H1 (cell line): ENCODE data around the gene DCK. TPM values are rescaled to one million over a fixed set of nuclear protein-coding genes. Genes with fewer than 3 reads are reported as not detected.
A peak's percentile ranks its signal among the peaks of the same experiment; 100 is the strongest.

Source experiments
- CTCF ChIA-PET: fragments of 300-600 bp; sonication (Branson Sonifier 250); formaldehyde crosslinking; loops from one replicate; lab custom pipeline; 2021; ENCODE audit not compliant: partially characterized antibody; lab: Charles Lee
- POLR2A ChIA-PET: fragments of 300-600 bp; sonication (Branson Sonifier 250); formaldehyde crosslinking; loops from one replicate; lab custom pipeline; 2021; ENCODE audit warnings: inconsistent platforms; ENCODE audit not compliant: partially characterized antibody; lab: Charles Lee
- DNase-seq, 2 experiments: peaks; one replicate each; pipeline versions ENCODE4 v3.0.0 to v3.0.0-alpha.2; 2010 to 2022; ENCODE audit warnings: low spot score in 2 of 2, low read depth in 1 of 2, mixed read lengths in 1 of 2
- FAIRE-seq: peaks from 2 replicates; lab custom pipeline; 2011; peaks lifted over from hg19 to GRCh38; lab: Jason Lieb, UNC
- H2AFZ ChIP-seq: 2 replicates; pipeline ENCODE4 v1.8.1; 2012; ENCODE audit warnings: low read length, inconsistent platforms
- H2AK5ac ChIP-seq: 2 replicates; pipeline ENCODE4 v1.6.1; 2013; ENCODE audit warnings: low read depth, low read length
- H2BK120ac ChIP-seq: replicated peaks from 2 replicates; pipeline ENCODE3; 2013; ENCODE audit warnings: low read depth, low read length, inconsistent platforms
- H2BK12ac ChIP-seq: 2 replicates; pipeline ENCODE4 v1.6.1; 2013; ENCODE audit warnings: low read depth, low read length
- H2BK15ac ChIP-seq: 2 replicates; pipeline ENCODE4 v1.6.1; 2013; ENCODE audit warnings: low read length
- H2BK20ac ChIP-seq: 2 replicates; pipeline ENCODE4 v1.6.1; 2013; ENCODE audit warnings: low read length
- H2BK5ac ChIP-seq: 2 replicates; pipeline ENCODE4 v1.6.1; 2013; ENCODE audit warnings: low read depth, low read length
- H3K14ac ChIP-seq: 2 replicates; pipeline ENCODE4 v1.6.1; 2013; ENCODE audit warnings: inconsistent platforms; ENCODE audit not compliant: insufficient read length
- H3K18ac ChIP-seq: 2 replicates; pipeline ENCODE4 v1.6.1; 2013; ENCODE audit warnings: low read length; ENCODE audit errors: extremely low read depth
- H3K23ac ChIP-seq: 2 replicates; pipeline ENCODE4 v1.6.1; 2013; ENCODE audit warnings: inconsistent platforms; ENCODE audit not compliant: insufficient read length
- H3K23me2 ChIP-seq: 2 replicates; pipeline ENCODE4 v1.6.1; 2013; ENCODE audit warnings: low read depth, low read length
- H3K27ac ChIP-seq: 2 replicates; pipeline ENCODE4 v1.6.1; 2011; ENCODE audit warnings: low read depth, low read length, inconsistent platforms
- H3K27me3 ChIP-seq, 4 experiments: replicated peaks in 1 of 4; 1 replicate in 1 of 4; 2 replicates in 3 of 4; pipeline versions ENCODE4 v1.6.1 to v1.8.1; 2011 to 2013; ENCODE audit warnings: low read length in 3 of 4, mild to moderate bottlenecking in 3 of 4, inconsistent platforms in 2 of 4, mixed read lengths in 2 of 4, moderate library complexity in 1 of 4; ENCODE audit not compliant: control insufficient read depth in 3 of 4, insufficient read depth in 3 of 4; ENCODE audit errors: extremely low read depth in 1 of 4
- H3K36me3 ChIP-seq, 4 experiments: 2 replicates each; pipeline versions ENCODE4 v1.6.1 to v1.8.1; 2011 to 2013; ENCODE audit warnings: mild to moderate bottlenecking in 4 of 4, low read length in 3 of 4, moderate library complexity in 2 of 4, control low read depth in 1 of 4, inconsistent platforms in 1 of 4; ENCODE audit not compliant: insufficient read depth in 4 of 4, control insufficient read depth in 2 of 4
- H3K4ac ChIP-seq: replicated peaks from 2 replicates; pipeline ENCODE3; 2013; ENCODE audit warnings: low read length, low read depth, mixed read lengths, inconsistent platforms; ENCODE audit not compliant: insufficient read length
- H3K4me1 ChIP-seq, 4 experiments: replicated peaks in 1 of 4; 1 replicate in 1 of 4; 2 replicates in 3 of 4; pipeline versions ENCODE4 v1.6.1 to v1.8.1; 2011 to 2013; ENCODE audit warnings: low read length in 3 of 4, inconsistent platforms in 2 of 4, mixed read lengths in 1 of 4; ENCODE audit not compliant: insufficient read depth in 4 of 4, control insufficient read depth in 3 of 4
- H3K4me2 ChIP-seq, 2 experiments: 2 replicates each; pipeline versions ENCODE4 v1.6.1 to v1.8.1; 2011 to 2013; ENCODE audit warnings: low read depth in 2 of 2, low read length in 2 of 2, control low read depth in 1 of 2, inconsistent platforms in 1 of 2, mild to moderate bottlenecking in 1 of 2; ENCODE audit not compliant: insufficient read depth in 1 of 2
- H3K4me3 ChIP-seq, 4 experiments: fragments of 200-600, 300-600 bp in 1 of 4; sonication (generic), shearing (Covaris generic), sonication (Bioruptor Twin) in 1 of 4; 2 replicates each; pipeline versions ENCODE4 v1.5.1 to v1.8.1; 2011 to 2016; ENCODE audit warnings: low read length in 4 of 4, low read depth in 3 of 4, control low read depth in 2 of 4, inconsistent platforms in 2 of 4, mild to moderate bottlenecking in 2 of 4, mixed read lengths in 1 of 4, moderate library complexity in 1 of 4; ENCODE audit not compliant: insufficient read depth in 2 of 4; ENCODE audit errors: extremely low read depth in 1 of 4
- H3K56ac ChIP-seq: replicated peaks from 2 replicates; pipeline ENCODE3; 2013; ENCODE audit warnings: low read depth, mild to moderate bottlenecking, mixed read lengths, low read length, inconsistent platforms; ENCODE audit not compliant: insufficient read length
- H3K79me1 ChIP-seq: 2 replicates; pipeline ENCODE4 v1.6.1; 2013; ENCODE audit warnings: low read depth, low read length, control low read depth
- H3K79me2 ChIP-seq, 2 experiments: 2 replicates each; pipeline versions ENCODE4 v1.6.1 to v1.8.1; 2012 to 2013; ENCODE audit warnings: low read length in 2 of 2, mild to moderate bottlenecking in 2 of 2, inconsistent platforms in 1 of 2; ENCODE audit not compliant: insufficient read depth in 2 of 2, control insufficient read depth in 1 of 2
- H3K9ac ChIP-seq, 4 experiments: replicated peaks in 1 of 4; 1 replicate in 1 of 4; 2 replicates in 3 of 4; pipeline versions ENCODE4 v1.6.1 to v1.8.1; 2011 to 2013; ENCODE audit warnings: low read depth in 3 of 4, low read length in 3 of 4, control low read depth in 2 of 4, mild to moderate bottlenecking in 2 of 4, moderate library complexity in 2 of 4, inconsistent platforms in 1 of 4; ENCODE audit errors: extremely low read depth in 1 of 4
- H3K9me3 ChIP-seq, 2 experiments: 2 replicates each; pipeline versions ENCODE4 v1.6.1 to v1.8.1; 2012 to 2013; ENCODE audit warnings: mild to moderate bottlenecking in 2 of 2, moderate library complexity in 2 of 2, control low read depth in 1 of 2, inconsistent platforms in 1 of 2, low read depth in 1 of 2, low read length in 1 of 2, mixed read lengths in 1 of 2; ENCODE audit not compliant: insufficient read depth in 2 of 2
- H4K20me1 ChIP-seq, 2 experiments: replicated peaks in 1 of 2; 2 replicates each; pipeline versions ENCODE3 to v1.8.1; 2011 to 2013; ENCODE audit warnings: inconsistent platforms in 2 of 2, low read length in 2 of 2, mild to moderate bottlenecking in 1 of 2; ENCODE audit not compliant: insufficient read depth in 2 of 2, control insufficient read depth in 1 of 2
- H4K5ac ChIP-seq: 2 replicates; pipeline ENCODE4 v1.6.1; 2013; ENCODE audit warnings: low read length, low read depth, mixed read lengths, inconsistent platforms; ENCODE audit not compliant: insufficient read length
- H4K8ac ChIP-seq: 2 replicates; pipeline ENCODE4 v1.8.0; 2013; ENCODE audit warnings: mild to moderate bottlenecking, moderate library complexity, low read length, inconsistent platforms; ENCODE audit not compliant: insufficient read depth; ENCODE audit errors: extremely low read depth
- H4K91ac ChIP-seq: replicated peaks from 2 replicates; pipeline ENCODE3; 2013; ENCODE audit warnings: low read length, mixed read lengths, inconsistent platforms; ENCODE audit not compliant: insufficient read length
- ATF3 ChIP-seq: IDR thresholded peaks from 2 replicates; pipeline ENCODE4 v1.6.1; 2011; ENCODE audit warnings: low read depth, mild to moderate bottlenecking, low read length; ENCODE audit not compliant: insufficient read depth
- CBX8 ChIP-seq: fragments of 300-800, 300-1000 bp; sonication (generic); IDR thresholded peaks from 2 replicates; pipeline ENCODE4 v1.7.1; 2016; ENCODE audit warnings: low read depth, low read length, borderline replicate concordance
- CREB1 ChIP-seq: IDR thresholded peaks from 2 replicates; pipeline ENCODE4 v1.6.1; 2012; ENCODE audit warnings: inconsistent platforms
- POLR2A ChIP-seq, 2 experiments: IDR thresholded peaks; 1 replicate in 1 of 2; 2 replicates in 1 of 2; pipeline ENCODE4 v1.6.1; 2011; ENCODE audit warnings: low read depth in 2 of 2, low read length in 2 of 2, mild to moderate bottlenecking in 2 of 2; ENCODE audit errors: control extremely low read depth in 1 of 2
- RNF2 ChIP-seq: fragments of 200-900, 300-1000 bp; sonication (generic); IDR thresholded peaks from 2 replicates; pipeline ENCODE4 v1.7.1; 2016; ENCODE audit warnings: borderline replicate concordance, low read depth, mild to moderate bottlenecking, antibody characterized with exemption, low read length; ENCODE audit not compliant: poor library complexity, severe bottlenecking; ENCODE audit errors: missing control alignments
- SIX5 ChIP-seq: IDR thresholded peaks from 2 replicates; pipeline ENCODE4 v1.6.1; 2011; ENCODE audit warnings: mild to moderate bottlenecking, low read depth, low read length
- WGBS, 2 experiments: shearing (Covaris generic) in 1 of 2; methylation state at CpG; one replicate each; pipeline versions ENCODE4 v1.1.6 to v1.1.7; 2013 to 2015; ENCODE audit warnings: low lambda C conversion rate in 2 of 2, mixed read lengths in 2 of 2, inconsistent platforms in 1 of 2, low coverage in 1 of 2, missing lambda C conversion rate in 1 of 2; ENCODE audit not compliant: insufficient replicate concordance in 2 of 2, insufficient coverage in 1 of 2, insufficient read length in 1 of 2; ENCODE audit errors: extremely low coverage in 1 of 2, missing lambda C conversion rate in 1 of 2; 5-methylcytosine and 5-hydroxymethylcytosine counted together
- polyA plus RNA-seq, 7 experiments: library from polyadenylated mRNA; depleted of rRNA in 3 of 7; stranded (reverse) in 5 of 7; unstranded in 2 of 7; fragments of >200 nt in 5 of 7; fragments of 200-250 nt in 2 of 7; gene quantifications; 1 replicate in 5 of 7; 2 replicates in 1 of 7; 4 replicates in 1 of 7; pipeline versions ENCODE4 v1.2.1 to v1.2.3, GENCODE V29; 2011 to 2013; ENCODE audit warnings: missing spikeins in 2 of 7, mixed read lengths in 2 of 7
- total RNA-seq: library from RNA; stranded (reverse); fragmentation: NEBNext Ultra II Directional; extraction: Animal tissue kit (Norgen Biotek cat#: 25700); gene quantifications from 2 replicates; pipeline ENCODE4 v1.2.1, GENCODE V29; 2021

The DCK gene
- total and polyA plus RNA-seq, 2 of the 8 experiments (the other 6 are each of a cell fraction or from before 2014, with no cell fraction given), result 4.8 to 18.1 TPM

- H2BK12ac ChIP-seq, result 0 out of 2 replicates have a peak overlapping the region, but pooled peaks have one; percentile 68
- POLR2A ChIA-PET, result interaction anchor here (1.3 kb wide), 1 partner anchor 55 kb away, joined by 3 read pairs; the partner anchor contains the start of gene MOB1B
- H3K36me3 ChIP-seq, result peaks cover 0 to 23% (median 3%) of the 10 kb centered on the region in 4 experiments; a peak in 4 of 8 replicates
- H4K5ac ChIP-seq, result no peak overlapping the region
- H4K20me1 ChIP-seq, result peaks cover 0 to 4% of the 10 kb centered on the region in 2 experiments
- H2AK5ac ChIP-seq, result no peak overlapping the region
- peaks cover 0 to 16% of the 10 kb centered on the region in 2 experiments; a peak in 2 of 4 replicates for H3K79me2 ChIP-seq
- H3K4me3 ChIP-seq, result no peak overlapping the region
- no peak overlapping the region for H4K8ac ChIP-seq
- H3K9ac ChIP-seq, result no peak overlapping the region; a peak in 1 of 7 replicates
- TF ChIP-seq SIX5 (no peak), CREB1 (no peak), CBX8 (no peak), POLR2A (IDR thresholded peaks at IDR 0.05; ENCODE audit: control extremely low read depth in 1 of 2, low read depth in 2 of 2, low read length in 2 of 2) (no peak), RNF2 (no peak), ATF3 (no peak)
- TF ChIP-seq, all 59 proteins: peak for 0
- WGBS, 2 experiments, result 77% methylated on average over 5 of the region's 5 CpGs; no CpG with 5 or more reads in 1 of the 2 experiments
- Histone ChIP-seq H4K91ac (no peak overlapping the region), H3K27me3 (no peaks in the 10 kb centered on the region), H3K4me1 (peaks cover 0 to 4% (median 0%) of the 10 kb centered on the region in 4 experiments; a peak in 1 of 7 replicates), H3K56ac (no peak overlapping the region), H2BK120ac (no peak overlapping the region), H3K79me1 (0 out of 2 replicates have a peak, but pooled peaks cover 3% of the 10 kb centered on the region), H2AFZ (no peak overlapping the region), H3K14ac (no peak overlapping the region), H3K27ac (no peak overlapping the region), H2BK15ac (no peak overlapping the region), H3K18ac (no peak overlapping the region), H2BK5ac (no peak overlapping the region), H3K23me2 (no peaks in the 10 kb centered on the region), H3K4me2 (no peak overlapping the region; a peak in 1 of 4 replicates), H3K23ac (no peak overlapping the region), H3K4ac (no peak overlapping the region), H2BK20ac (no peak overlapping the region), H3K9me3 (no peaks in the 10 kb centered on the region)
- DNase-seq, result no peak
- CTCF ChIA-PET, result interaction anchor here (0.8 to 1.1 kb wide), 2 partner anchors 11 to 27 kb away, joined by 3 to 4 read pairs; no protein-coding TSS in a partner anchor
- FAIRE-seq, result no peak
Measured at GRCh38 chr4:70956549-70957210, 36.8 kb upstream of the DCK start.
